ENCODE data around the gene PDCD7. TPM values are rescaled to one million over a fixed set of nuclear protein-coding genes. Genes with fewer than 3 reads are reported as not detected.
A peak's percentile ranks its signal among the peaks of the same experiment; 100 is the strongest.

The PDCD7 gene
- total RNA-seq, 2 experiments from 2014 or later, result 16.6 to 24.8 TPM

DNA sequence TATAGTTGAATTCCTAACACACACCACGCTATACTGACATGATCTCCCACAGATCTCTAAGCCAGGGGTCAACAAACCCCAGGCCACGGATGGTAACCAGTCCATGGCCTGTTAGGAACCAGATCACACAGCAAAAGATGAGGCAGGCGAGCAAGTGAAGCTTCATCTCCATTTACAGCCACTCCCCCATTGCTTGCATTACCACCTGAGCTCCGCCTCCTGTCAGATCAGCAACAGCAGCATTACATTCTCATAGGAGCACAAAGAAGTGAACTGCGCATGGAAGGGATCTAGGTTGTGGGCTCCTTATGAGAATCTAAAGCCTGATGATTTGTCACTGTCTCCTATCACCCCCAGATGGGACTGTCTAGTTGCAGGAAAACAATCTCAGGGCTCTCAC is 2.7 kb downstream of the PDCD7 start:
- ChIA-PET POLR2A (interaction anchor here (0.9 kb wide), 1 partner anchor 167 kb away, joined by 4 read pairs; no protein-coding TSS in a partner anchor), CTCF (interaction anchor here (0.9 kb wide), 1 partner anchor 22 kb away, joined by 3 read pairs; no protein-coding TSS in a partner anchor)
- Mint-ChIP-seq H3K4me1 (peaks cover 35% of the 10 kb centered on the region), H3K36me3 (ENCODE audit: low read depth) (peaks cover 35% of the 10 kb centered on the region), H3K4me3 (peak overlapping the region; percentile 15), H3K9me3 (ENCODE audit: low read depth) (no peaks in the 10 kb centered on the region), H3K27me3 (no peaks in the 10 kb centered on the region), H3K27ac (peak overlapping the region; percentile 30)
- ATAC-seq, result no peak
- DNase-seq, result peak; percentile 20
- intact Hi-C loops (cut with DNase I, micrococcal nuclease), result loop anchor here (5.0 to 10.0 kb wide), 3 partner anchors 171 to 1034 kb away; partner anchors contain the start of genes PCLAF (in 1 of the 2), RNU5B-1 (in 1 of the 2), SNX1 (in 1 of the 2) and TRIP4 (in 1 of the 2)

DNA sequence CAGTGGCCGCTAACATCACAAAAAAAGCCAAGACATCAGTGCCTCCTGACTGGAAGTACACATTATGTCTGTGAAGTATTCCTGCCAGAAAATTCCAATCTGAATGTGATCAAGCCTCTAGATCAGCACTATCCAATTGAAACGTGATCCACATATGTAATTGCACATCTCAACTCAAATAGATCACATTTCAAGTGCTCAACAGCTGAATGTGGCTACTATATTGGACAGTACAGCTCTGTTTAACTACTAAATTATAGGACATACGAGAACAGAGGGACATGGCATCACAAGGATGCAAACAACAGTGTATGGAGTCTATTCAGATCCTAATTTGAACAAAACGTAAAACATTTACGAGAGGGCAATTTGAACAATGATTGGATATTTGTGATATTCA is 18.1 kb downstream of the PDCD7 start:
- ATAC-seq (no peak), DNase-seq (no peak)
- Mint-ChIP-seq H3K4me1 (no peaks in the 10 kb centered on the region), H3K27me3 (no peaks in the 10 kb centered on the region), H3K36me3 (ENCODE audit: low read depth) (peaks cover 46% of the 10 kb centered on the region), H3K9me3 (ENCODE audit: low read depth) (no peaks in the 10 kb centered on the region), H3K27ac (no peak overlapping the region), H3K4me3 (no peak overlapping the region)
- intact Hi-C loops (cut with DNase I, micrococcal nuclease), result no loop called here
- ChIA-PET POLR2A (no interaction called here), CTCF (interaction anchor here (0.6 to 1.3 kb wide), 7 partner anchors 12 to 198 kb away, joined by 3 to 6 read pairs (median 4); no protein-coding TSS in a partner anchor)

DNA sequence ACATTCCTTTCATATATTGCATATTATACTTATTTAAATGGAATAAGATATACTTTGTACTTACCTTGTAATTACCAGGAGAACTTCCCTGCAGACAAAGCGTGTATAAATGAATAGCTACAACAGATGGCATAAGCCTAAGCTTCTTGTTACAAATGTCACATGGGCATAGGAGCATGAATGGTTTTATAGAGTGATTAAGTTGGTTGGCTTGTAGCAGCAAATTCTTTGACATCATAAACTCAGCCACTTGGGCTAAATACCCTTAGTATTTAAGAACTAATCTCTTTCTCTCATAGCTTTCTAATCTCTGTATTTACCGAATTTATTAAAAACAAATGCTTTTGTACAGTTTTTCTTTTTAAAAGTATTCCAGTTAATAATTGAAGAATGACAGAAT is 18.5 kb downstream of the PDCD7 start, which contains the start of gene UBAP1L:
Gene UBAP1L, minus strand, starts transcription at position 115 of the 400 bp plus-strand sequence. CDS start 8,985 bp downstream, outside the sequence.
- Mint-ChIP-seq H3K4me1 (no peaks in the 10 kb centered on the region), H3K9me3 (ENCODE audit: low read depth) (no peaks in the 10 kb centered on the region), H3K27me3 (no peaks in the 10 kb centered on the region), H3K36me3 (ENCODE audit: low read depth) (peaks cover 46% of the 10 kb centered on the region), H3K27ac (no peak within 1 kb of the TSS), H3K4me3 (no peak within 1 kb of the TSS)
- no peak for ATAC-seq
- ChIA-PET CTCF (interaction anchor here (0.6 to 1.3 kb wide), 8 partner anchors 12 to 264 kb away, joined by 3 to 6 read pairs (median 4); no protein-coding TSS in a partner anchor), POLR2A (no interaction called here)
- DNase-seq, result no peak
- intact Hi-C loops (cut with DNase I, micrococcal nuclease), result no loop called here

DNA sequence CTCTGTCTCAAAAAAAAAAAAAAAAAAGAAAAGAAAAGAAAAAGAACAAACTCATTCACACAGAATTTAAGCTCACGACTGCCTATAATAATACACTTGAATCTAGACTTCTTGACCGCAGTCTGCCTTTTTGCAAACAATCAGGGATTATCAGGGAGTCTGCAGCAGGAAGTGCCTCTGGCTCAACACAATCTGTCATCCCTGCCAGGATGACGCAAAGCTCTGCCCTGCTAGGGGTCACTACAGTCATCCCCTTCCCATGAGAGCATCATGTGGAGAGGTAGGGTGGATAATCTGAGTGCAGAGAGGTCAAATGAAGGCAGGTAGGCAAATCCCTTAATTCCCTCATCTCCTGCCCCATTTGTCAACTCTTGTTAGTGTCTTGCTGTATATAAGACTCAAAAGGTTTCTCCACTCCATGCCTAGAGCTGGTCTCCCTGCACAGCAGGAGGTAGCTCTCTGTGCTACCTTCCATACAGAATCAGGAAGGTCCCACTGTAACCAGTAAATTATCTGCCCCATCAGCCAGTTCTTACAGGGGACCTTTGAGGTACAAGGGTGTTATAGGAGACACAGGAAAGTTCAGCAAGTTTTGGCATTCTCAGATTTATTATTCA is 22.8 kb downstream of the PDCD7 start:
- ATAC-seq (no peak), DNase-seq (no peak)
- Mint-ChIP-seq H3K4me1 (peaks cover 2% of the 10 kb centered on the region), H3K27me3 (no peaks in the 10 kb centered on the region), H3K27ac (no peak overlapping the region), H3K4me3 (no peak overlapping the region), H3K36me3 (ENCODE audit: low read depth) (peaks cover 26% of the 10 kb centered on the region), H3K9me3 (ENCODE audit: low read depth) (no peaks in the 10 kb centered on the region)
- intact Hi-C loops (cut with DNase I, micrococcal nuclease), result no loop called here
- ChIA-PET CTCF (interaction anchor here (0.6 to 1.6 kb wide), 2 partner anchors 9 to 38 kb away, joined by 3 to 4 read pairs; no protein-coding TSS in a partner anchor), POLR2A (no interaction called here)

DNA sequence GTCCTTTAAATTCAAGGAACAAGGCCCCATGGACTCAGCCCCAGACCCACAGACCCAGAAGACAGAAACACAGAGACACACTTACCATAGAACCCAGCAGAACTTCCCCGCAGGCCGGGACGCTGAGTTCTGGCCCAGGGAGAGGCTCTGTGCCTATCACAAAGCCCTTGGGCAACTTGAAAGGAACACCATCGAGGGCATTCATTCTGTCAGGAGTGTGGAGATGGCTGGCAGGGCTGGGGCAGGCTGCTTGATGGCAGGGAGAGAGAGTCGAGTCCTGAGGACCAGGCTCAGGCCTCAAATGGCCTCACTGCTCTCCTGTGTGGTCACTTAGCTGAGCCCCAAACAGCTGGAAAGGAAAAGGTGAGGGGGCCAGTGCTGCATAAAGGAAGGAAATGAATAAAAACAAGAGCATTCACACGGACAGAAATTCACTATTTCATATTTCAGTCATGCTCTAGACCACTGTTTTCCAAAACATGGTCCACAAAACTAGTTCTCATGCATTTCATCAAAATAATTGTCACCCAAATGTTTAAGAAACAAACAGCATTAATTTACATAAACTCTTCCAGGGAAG is 27.5 kb downstream of the PDCD7 start:
- CTCF ChIA-PET, result no interaction called here
- H3K4me3 Mint-ChIP-seq, result no peak overlapping the region
- ATAC-seq (no peak), DNase-seq (no peak)
- peaks cover 2% of the 10 kb centered on the region for H3K4me1 Mint-ChIP-seq
- H3K9me3 Mint-ChIP-seq (ENCODE audit: low read depth), result no peaks in the 10 kb centered on the region
- intact Hi-C loops (cut with DNase I, micrococcal nuclease), result no loop called here
- no peaks in the 10 kb centered on the region for H3K27me3 Mint-ChIP-seq
- H3K27ac Mint-ChIP-seq, result no peak overlapping the region
- H3K36me3 Mint-ChIP-seq (ENCODE audit: low read depth), result peaks cover 18% of the 10 kb centered on the region
- POLR2A ChIA-PET, result no interaction called here

DNA sequence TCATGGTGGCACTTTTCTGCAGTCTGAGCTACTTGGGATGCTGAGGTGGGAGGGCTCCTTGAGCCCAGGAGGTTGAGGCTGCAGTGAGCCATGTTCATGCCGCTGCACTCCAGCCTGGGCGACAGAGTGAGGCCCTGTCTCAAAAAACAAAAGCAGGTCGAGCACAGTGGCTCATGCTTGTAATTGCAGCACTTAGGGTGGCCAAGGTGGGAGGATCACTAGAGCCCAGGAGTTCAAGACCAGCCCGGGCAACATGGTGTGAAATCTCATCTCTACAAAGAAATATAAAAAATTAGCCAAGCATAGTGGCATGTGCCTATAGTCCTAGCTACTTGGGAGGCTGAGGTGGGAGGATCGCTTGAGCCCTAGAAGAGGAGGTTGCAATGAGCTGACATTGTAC is 28.6 kb downstream of the PDCD7 start:
- intact Hi-C loops (cut with DNase I, micrococcal nuclease), result no loop called here
- ATAC-seq (no peak), DNase-seq (no peak)
- H3K9me3 Mint-ChIP-seq (ENCODE audit: low read depth), result no peaks in the 10 kb centered on the region
- no peaks in the 10 kb centered on the region for H3K27me3 Mint-ChIP-seq
- ChIA-PET CTCF (interaction anchor here (1.3 kb wide), 1 partner anchor 50 kb away, joined by 3 read pairs; no protein-coding TSS in a partner anchor), POLR2A (interaction anchor here (0.6 to 0.7 kb wide), 3 partner anchors 75 to 340 kb away, joined by 4 to 9 read pairs (median 8); no protein-coding TSS in a partner anchor)
- no peak overlapping the region for H3K4me3 Mint-ChIP-seq
- peaks cover 2% of the 10 kb centered on the region for H3K4me1 Mint-ChIP-seq
- no peak overlapping the region for H3K27ac Mint-ChIP-seq
- H3K36me3 Mint-ChIP-seq (ENCODE audit: low read depth), result peaks cover 20% of the 10 kb centered on the region

DNA sequence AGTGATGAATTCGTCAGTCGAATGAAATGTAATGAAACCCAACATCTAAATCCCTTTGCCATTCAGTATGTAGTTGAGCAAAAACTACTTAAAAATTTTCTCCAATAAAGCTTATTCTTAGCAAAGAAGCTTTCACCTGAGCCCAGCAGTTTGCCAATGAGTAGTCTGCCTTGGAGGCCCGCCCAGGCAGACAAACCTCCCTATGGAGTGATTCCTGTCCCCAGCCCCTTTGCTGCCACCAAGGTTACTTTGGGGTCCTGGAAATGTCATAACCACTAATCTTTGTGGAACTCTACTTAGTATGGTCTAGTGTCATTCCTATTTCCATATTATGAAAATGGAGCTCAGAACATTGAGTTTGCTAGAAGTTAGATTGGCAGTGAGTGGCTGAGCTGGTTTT is 30.7 kb downstream of the PDCD7 start:
- ChIA-PET POLR2A (no interaction called here), CTCF (interaction anchor here (0.6 to 1.4 kb wide), 9 partner anchors 12 to 880 kb away, joined by 3 to 5 read pairs (median 3); partner anchors contain the start of gene PDCD7)
- Mint-ChIP-seq H3K4me1 (peaks cover 2% of the 10 kb centered on the region), H3K4me3 (no peak overlapping the region), H3K9me3 (ENCODE audit: low read depth) (no peaks in the 10 kb centered on the region), H3K27me3 (no peaks in the 10 kb centered on the region), H3K27ac (no peak overlapping the region), H3K36me3 (ENCODE audit: low read depth) (peaks cover 30% of the 10 kb centered on the region)
- ATAC-seq (no peak), DNase-seq (no peak)
- intact Hi-C loops (cut with DNase I, micrococcal nuclease), result loop anchor here (5.0 kb wide), 2 partner anchors 51 to 371 kb away; no protein-coding TSS in a partner anchor

DNA sequence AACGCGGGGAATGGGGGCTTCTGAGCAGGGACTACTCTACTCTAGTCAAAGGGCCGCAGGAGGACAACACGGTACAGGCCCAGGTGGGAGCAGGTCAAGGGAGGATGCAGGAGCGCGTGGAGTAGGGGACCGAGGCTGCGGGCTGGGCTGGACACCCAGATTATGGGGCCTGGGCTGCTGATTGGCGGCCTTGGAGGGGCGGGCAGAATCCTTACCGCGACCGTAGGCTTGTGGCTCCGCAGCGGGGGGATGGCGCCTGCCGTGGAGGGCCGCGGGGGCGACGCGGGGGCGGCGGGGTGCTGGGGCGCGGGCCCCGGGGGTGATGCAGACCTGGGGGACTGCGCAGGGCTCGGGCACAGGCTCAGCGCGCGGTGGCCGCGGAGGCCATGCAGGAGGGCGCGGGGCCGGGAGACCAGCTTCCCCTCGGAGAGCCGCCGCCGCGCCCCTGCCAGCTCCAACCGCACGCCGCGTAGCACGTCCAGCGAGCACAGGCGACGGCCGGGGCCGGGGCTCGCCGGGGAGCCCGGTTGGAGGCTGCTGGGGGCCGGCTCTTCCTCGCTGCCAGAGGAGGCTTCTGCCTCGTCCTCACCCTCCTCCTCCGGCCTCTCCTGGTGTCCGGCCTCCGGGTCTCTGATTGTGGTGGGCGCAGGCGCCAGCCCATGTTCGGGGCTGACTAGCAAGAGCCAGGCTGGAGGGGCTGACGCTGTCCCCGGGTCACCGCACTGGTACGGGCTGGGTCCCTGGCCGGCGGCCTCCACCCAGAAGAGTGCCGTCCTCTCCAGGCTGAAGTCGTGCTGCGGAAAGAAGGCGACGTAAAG is 31.5 kb downstream of the PDCD7 start:
- Mint-ChIP-seq H3K4me1 (peaks cover 2% of the 10 kb centered on the region), H3K9me3 (ENCODE audit: low read depth) (no peaks in the 10 kb centered on the region), H3K4me3 (no peak overlapping the region), H3K27ac (no peak overlapping the region), H3K27me3 (no peaks in the 10 kb centered on the region), H3K36me3 (ENCODE audit: low read depth) (peaks cover 32% of the 10 kb centered on the region)
- POLR2A ChIA-PET, result no interaction called here
- intact Hi-C loops (cut with DNase I, micrococcal nuclease), result loop anchor here (1.0 to 5.0 kb wide), 4 partner anchors 48 to 370 kb away; no protein-coding TSS in a partner anchor
- ATAC-seq (no peak), DNase-seq (no peak)
- CTCF ChIA-PET, result interaction anchor here (0.7 to 1.6 kb wide), 18 partner anchors 9 to 143 kb away, joined by 3 to 6 read pairs (median 3); partner anchors contain the start of genes PDCD7 and UBAP1L

DNA sequence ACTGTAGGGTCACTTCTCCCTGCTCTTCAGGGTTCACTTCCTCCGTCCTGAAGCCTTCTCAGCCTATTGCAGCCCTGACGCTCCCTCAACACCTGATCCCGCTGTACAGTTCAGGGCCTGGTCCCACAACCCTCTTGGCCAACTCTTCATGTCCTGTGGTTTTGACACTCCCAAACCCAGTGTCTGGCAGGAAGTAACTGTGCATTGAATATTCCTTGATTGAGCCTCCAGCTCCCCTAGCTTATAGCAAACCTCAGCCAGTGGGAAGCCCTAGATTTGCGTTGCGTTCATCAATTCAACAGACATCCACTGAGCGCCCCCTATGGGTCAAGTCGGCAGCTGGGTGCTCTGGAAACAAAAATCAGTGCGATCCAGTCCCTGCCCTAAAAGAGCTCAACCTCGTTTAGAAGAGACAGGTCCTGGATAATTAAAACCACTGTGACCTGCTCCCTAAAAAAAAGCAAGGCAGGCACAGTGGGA is 32.2 kb downstream of the PDCD7 start:
- H3K4me3 Mint-ChIP-seq, result no peak overlapping the region
- peaks cover 2% of the 10 kb centered on the region for H3K4me1 Mint-ChIP-seq
- peaks cover 31% of the 10 kb centered on the region for H3K36me3 Mint-ChIP-seq (ENCODE audit: low read depth)
- no peaks in the 10 kb centered on the region for H3K9me3 Mint-ChIP-seq (ENCODE audit: low read depth)
- ChIA-PET CTCF (interaction anchor here (0.7 to 1.6 kb wide), 17 partner anchors 9 to 142 kb away, joined by 3 to 6 read pairs (median 3); partner anchors contain the start of gene UBAP1L), POLR2A (no interaction called here)
- ATAC-seq (peak; percentile 69), DNase-seq (peak; percentile 82)
- no peak overlapping the region for H3K27ac Mint-ChIP-seq
- intact Hi-C loops (cut with DNase I, micrococcal nuclease), result loop anchor here (1.0 to 5.0 kb wide), 4 partner anchors 47 to 369 kb away; no protein-coding TSS in a partner anchor
- H3K27me3 Mint-ChIP-seq, result no peaks in the 10 kb centered on the region

DNA sequence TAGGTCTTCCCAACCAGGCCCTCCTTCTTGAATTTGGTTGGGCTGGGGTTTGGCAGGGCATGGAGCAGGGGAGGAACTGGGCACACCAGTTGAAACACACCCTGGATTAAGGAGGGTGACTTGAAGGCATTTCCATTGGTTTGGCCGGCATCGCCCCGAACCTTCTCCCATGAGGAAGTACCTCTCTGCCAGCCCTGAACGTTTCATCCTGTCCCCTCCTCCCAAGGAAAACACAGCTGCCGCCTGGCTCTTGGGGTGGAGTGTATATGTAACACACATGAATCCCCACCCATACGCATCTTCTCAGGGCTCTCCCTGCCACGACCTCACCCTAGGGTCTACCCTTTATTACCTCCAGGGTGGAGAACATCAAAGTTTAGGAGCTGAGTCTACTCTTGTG is 33.2 kb downstream of the PDCD7 start:
- POLR2A ChIA-PET, result no interaction called here
- intact Hi-C loops (cut with DNase I, micrococcal nuclease), result loop anchor here (5.0 kb wide), 2 partner anchors 48 to 368 kb away; no protein-coding TSS in a partner anchor
- Mint-ChIP-seq H3K9me3 (ENCODE audit: low read depth) (no peaks in the 10 kb centered on the region), H3K27ac (no peak overlapping the region), H3K36me3 (ENCODE audit: low read depth) (peaks cover 28% of the 10 kb centered on the region), H3K4me3 (no peak overlapping the region), H3K27me3 (no peaks in the 10 kb centered on the region), H3K4me1 (no peaks in the 10 kb centered on the region)
- DNase-seq (no peak), ATAC-seq (no peak)
- CTCF ChIA-PET, result interaction anchor here (0.6 to 1.6 kb wide), 5 partner anchors 8 to 427 kb away, joined by 3 to 6 read pairs (median 3); no protein-coding TSS in a partner anchor

Data from activated CD4-positive, alpha-beta T cell treated with anti-CD3 and anti-CD28 coated beads for 36 hours (primary cell).